NCI-H460 (cell line): ENCODE measurements around the gene NETO1. TPM values are rescaled to one million over a fixed set of nuclear protein-coding genes. Genes with fewer than 3 reads are reported as not detected.

Experiments used
- DNase-seq: peaks from one replicate; pipeline ENCODE4 v3.0.0-alpha.2; 2016; ENCODE audit warnings: low read depth; ENCODE audit errors: extremely low read depth
- polyA plus RNA-seq: library from polyadenylated mRNA; depleted of rRNA; stranded (reverse); fragments of >200 nt; gene quantifications from 2 replicates; pipeline ENCODE4 v1.2.3, GENCODE V29; 2014; cell fraction: nucleus; rRNA removed
- total RNA-seq: library from RNA; depleted of rRNA; stranded (reverse); fragments of >200 nt; shearing (Covaris generic); gene quantifications from 2 replicates; pipeline ENCODE4 v1.2.3, GENCODE V29; 2014; rRNA removed

Gene NETO1
- total RNA-seq: not detected in 2 replicates
- not detected in 2 replicates for polyA plus RNA-seq

- no peak for DNase-seq
Measured at GRCh38 chr18:72867746-72868584, at the start of gene NETO1. Gene NETO1, minus strand, starts transcription at chr18:72867987. Its CDS starts 696 bp downstream, at chr18:72867291.

GRCh38 chr18:72910045-72910444 lies 42.3 kb upstream of the NETO1 start:
- DNase-seq: peak; percentile 16

GRCh38 chr18:72908181-72908580 lies 40.4 kb upstream of the NETO1 start:
- no peak for DNase-seq

- no peak for DNase-seq
Measured at GRCh38 chr18:72903033-72903432, 35.2 kb upstream of the NETO1 start.

GRCh38 chr18:72899338-72899737 lies 31.6 kb upstream of the NETO1 start:
- DNase-seq: no peak

GRCh38 chr18:72898870-72899269 lies 31.1 kb upstream of the NETO1 start:
- DNase-seq: no peak

GRCh38 chr18:72895548-72895947 lies 27.8 kb upstream of the NETO1 start:
- DNase-seq: no peak

GRCh38 chr18:72878561-72878960 lies 10.8 kb upstream of the NETO1 start:
- DNase-seq: no peak

- no peak for DNase-seq
Measured at GRCh38 chr18:72878143-72878542, 10.4 kb upstream of the NETO1 start.

- DNase-seq: no peak
Measured at GRCh38 chr18:72871091-72871490, 3.3 kb upstream of the NETO1 start.

GRCh38 chr18:72869226-72870185 lies 1.7 kb upstream of the NETO1 start:
- no peak for DNase-seq

GRCh38 chr18:72868585-72869225 lies 918 bp upstream of the NETO1 start:
- DNase-seq: no peak

- DNase-seq: no peak
Measured at GRCh38 chr18:72866901-72867745, 664 bp downstream of the NETO1 start.

GRCh38 chr18:72866442-72866900 lies 1.3 kb downstream of the NETO1 start:
- no peak for DNase-seq

- DNase-seq: no peak
Measured at GRCh38 chr18:72863754-72864153, 4.0 kb downstream of the NETO1 start.

GRCh38 chr18:72859088-72859487 lies 8.7 kb downstream of the NETO1 start:
- DNase-seq: no peak

GRCh38 chr18:72849671-72850070 lies 18.1 kb downstream of the NETO1 start:
- no peak for DNase-seq

GRCh38 chr18:72848503-72849237 lies 19.1 kb downstream of the NETO1 start:
- DNase-seq: no peak

- DNase-seq: no peak
Measured at GRCh38 chr18:72847771-72848170, 20.0 kb downstream of the NETO1 start.
